ENCODE data around the gene RAD18.

DNA sequence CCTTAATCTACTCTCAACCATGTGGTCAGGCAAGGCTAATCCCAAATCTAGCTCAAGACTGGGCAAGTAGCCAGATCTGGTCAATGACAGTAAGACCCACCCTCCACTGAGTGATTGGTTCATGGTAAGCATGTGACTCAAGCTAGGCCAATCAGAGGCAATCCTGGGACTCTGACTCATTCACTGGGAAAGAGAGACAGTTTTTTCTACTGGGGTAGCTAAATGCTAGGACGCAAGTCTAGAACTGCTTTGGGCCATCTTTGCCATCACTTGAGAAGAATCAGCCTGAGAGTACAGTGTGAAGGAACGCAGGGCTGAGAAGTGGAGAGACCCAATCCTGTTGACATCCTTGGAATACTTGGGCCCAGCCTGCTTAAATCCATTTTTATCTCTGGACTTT lies 9.4 kb upstream of the RAD18 start:
- TF ChIP-seq CTCF (IDR thresholded peaks at IDR 0.05) (no peak), EZH2 (IDR thresholded peaks at IDR 0.05) (no peak)

Data from neural progenitor cell (in vitro differentiated cells).